ENCODE data around the gene DHX57. TPM values are rescaled to one million over a fixed set of nuclear protein-coding genes. Genes with fewer than 3 reads are reported as not detected.

Gene DHX57
- total RNA-seq, 1 donor from 2014 or later = 11.0 TPM

- no peak for TF ChIP-seq CTCF (conservative IDR thresholded peaks at IDR 0.05; ENCODE audit: low read depth, low read length)
- no peak for DNase-seq (ENCODE audit: low read depth)
- H3K4me3 ChIP-seq (ENCODE audit: low read depth, low read length) = no peak overlapping the region
These were observed 32.2 kb upstream of the DHX57 start for GRCh38 chr2:38907743-38908562.

- no peak overlapping the region for H3K4me3 ChIP-seq (ENCODE audit: low read depth, low read length)
- TF ChIP-seq CTCF (conservative IDR thresholded peaks at IDR 0.05; ENCODE audit: low read depth, low read length) = no peak
- no peak for DNase-seq (ENCODE audit: low read depth)
These were observed 31.5 kb upstream of the DHX57 start for GRCh38 chr2:38907242-38907641.

GRCh38 chr2:38905251-38905650 lies 29.5 kb upstream of the DHX57 start:
- no peak for DNase-seq (ENCODE audit: low read depth)
- no peak overlapping the region for H3K4me3 ChIP-seq (ENCODE audit: low read depth, low read length)
- TF ChIP-seq CTCF (conservative IDR thresholded peaks at IDR 0.05; ENCODE audit: low read depth, low read length) = no peak

GRCh38 chr2:38900726-38901125 lies 25.0 kb upstream of the DHX57 start:
- no peak for DNase-seq (ENCODE audit: low read depth)
- TF ChIP-seq CTCF (conservative IDR thresholded peaks at IDR 0.05; ENCODE audit: low read depth, low read length) = no peak
- no peak overlapping the region for H3K4me3 ChIP-seq (ENCODE audit: low read depth, low read length)

GRCh38 chr2:38898256-38898655 lies 22.5 kb upstream of the DHX57 start:
- TF ChIP-seq CTCF (conservative IDR thresholded peaks at IDR 0.05; ENCODE audit: low read depth, low read length) = no peak

GRCh38 chr2:38892819-38893218 lies 17.1 kb upstream of the DHX57 start:
- no peak overlapping the region for H3K4me3 ChIP-seq (ENCODE audit: low read depth, low read length)
- TF ChIP-seq CTCF (conservative IDR thresholded peaks at IDR 0.05; ENCODE audit: low read depth, low read length) = no peak
- DNase-seq (ENCODE audit: low read depth) = no peak

More at GRCh38 chr2:38898256-38898655, 22.5 kb upstream of the DHX57 start:
- H3K4me3 ChIP-seq (ENCODE audit: low read depth, low read length) = no peak overlapping the region
- no peak for DNase-seq (ENCODE audit: low read depth)

GRCh38 chr2:38889575-38889974 lies 13.8 kb upstream of the DHX57 start, which contains the start of gene ARHGEF33:
ARHGEF33 (plus strand) TSS chr2:38889875; CDS start chr2:38919448, 29,573 bp downstream.
- H3K4me3 ChIP-seq (ENCODE audit: low read depth, low read length) = no peak within 1 kb of the TSS
- TF ChIP-seq CTCF (conservative IDR thresholded peaks at IDR 0.05; ENCODE audit: low read depth, low read length) = no peak
- DNase-seq (ENCODE audit: low read depth) = no peak
